CD4-positive, alpha-beta T cell treated with Interferon gamma for 1 hour (primary cell): ENCODE measurements around the gene RNF182.
"Not testable (repeated sequence)": the region's sequence is repeated elsewhere in the genome, so short reads cannot be mapped to it uniquely, and the experiment has no call there.

Source experiments
- DNase-seq: peaks from one replicate; pipeline ENCODE4 v3.0.0-alpha.2; 2020

Gene RNF182

GRCh38 chr6:14004258-14004657 is 79.5 kb downstream of the RNF182 start:
- DNase-seq = no peak

GRCh38 chr6:14008809-14009208 is 84.1 kb downstream of the RNF182 start:
- DNase-seq = no peak

- no peak for DNase-seq
Observed at GRCh38 chr6:14009431-14009830, 84.7 kb downstream of the RNF182 start.

- no peak for DNase-seq
Observed at GRCh38 chr6:14010275-14010674, 85.5 kb downstream of the RNF182 start.

GRCh38 chr6:14012313-14013030 is 87.7 kb downstream of the RNF182 start:
- DNase-seq = no peak

- DNase-seq = no peak
Observed at GRCh38 chr6:14015964-14016363, 91.2 kb downstream of the RNF182 start.

- no peak for DNase-seq
Observed at GRCh38 chr6:14016432-14016831, 91.7 kb downstream of the RNF182 start.

GRCh38 chr6:14016935-14017625 is 92.3 kb downstream of the RNF182 start:
- no peak for DNase-seq

- no peak for DNase-seq
Observed at GRCh38 chr6:14017626-14018475, 93.1 kb downstream of the RNF182 start.

- not testable (repeated sequence) for DNase-seq
Observed at GRCh38 chr6:14018559-14018958, 93.8 kb downstream of the RNF182 start.

- no peak for DNase-seq
Observed at GRCh38 chr6:14020551-14020950, 95.8 kb downstream of the RNF182 start.

- no peak for DNase-seq
Observed at GRCh38 chr6:14021449-14021848, 96.7 kb downstream of the RNF182 start.

- DNase-seq = no peak
Observed at GRCh38 chr6:14022673-14023072, 97.9 kb downstream of the RNF182 start.

GRCh38 chr6:14023855-14024254 is 99.1 kb downstream of the RNF182 start:
- DNase-seq = no peak

GRCh38 chr6:14025160-14025559 is 100.4 kb downstream of the RNF182 start:
- peak; percentile 34 for DNase-seq

- DNase-seq = no peak
Observed at GRCh38 chr6:14026831-14027539, 102.2 kb downstream of the RNF182 start.

- DNase-seq = no peak
Observed at GRCh38 chr6:14028631-14029030, 103.9 kb downstream of the RNF182 start.

GRCh38 chr6:14029605-14030004 is 104.9 kb downstream of the RNF182 start:
- no peak for DNase-seq
